Measurements from ENCODE around the gene MPC2.
"Not testable (repeated sequence)": the region's sequence is repeated elsewhere in the genome, so short reads cannot be mapped to it uniquely, and the experiment has no call there.

MPC2 gene

GRCh38 chr1:167905182-167905581 lies 31.7 kb downstream of the MPC2 start:
- DNase-seq (ENCODE audit: low read depth in 2 of 2) = no peak

GRCh38 chr1:167904652-167905130 lies 32.2 kb downstream of the MPC2 start:
- DNase-seq (ENCODE audit: low read depth in 2 of 2) = no peak

GRCh38 chr1:167900907-167901306 lies 36.0 kb downstream of the MPC2 start:
- no peak for DNase-seq (ENCODE audit: low read depth in 2 of 2)

GRCh38 chr1:167899253-167899681 lies 37.6 kb downstream of the MPC2 start:
- no peak for DNase-seq (ENCODE audit: low read depth in 2 of 2)

- DNase-seq (ENCODE audit: low read depth in 2 of 2) = no peak
Observed at GRCh38 chr1:167898578-167899222, 38.2 kb downstream of the MPC2 start.

- no peak for DNase-seq (ENCODE audit: low read depth in 2 of 2)
Observed at GRCh38 chr1:167893798-167894197, 43.1 kb downstream of the MPC2 start.

GRCh38 chr1:167890400-167890799 lies 46.5 kb downstream of the MPC2 start:
- DNase-seq (ENCODE audit: low read depth in 2 of 2) = no peak

- DNase-seq (ENCODE audit: low read depth in 2 of 2) = not testable (repeated sequence)
Observed at GRCh38 chr1:167887187-167887586, 49.7 kb downstream of the MPC2 start.

GRCh38 chr1:167882376-167882775 lies 54.5 kb downstream of the MPC2 start:
- DNase-seq (ENCODE audit: low read depth in 2 of 2) = no peak

GRCh38 chr1:167881786-167882185 lies 55.1 kb downstream of the MPC2 start:
- DNase-seq (ENCODE audit: low read depth in 2 of 2) = no peak

- no peak for DNase-seq (ENCODE audit: low read depth in 2 of 2)
Observed at GRCh38 chr1:167881069-167881468, 55.8 kb downstream of the MPC2 start.

GRCh38 chr1:167880580-167881021 lies 56.3 kb downstream of the MPC2 start:
- no peak for DNase-seq (ENCODE audit: low read depth in 2 of 2)

- no peak for DNase-seq (ENCODE audit: low read depth in 2 of 2)
Observed at GRCh38 chr1:167879508-167879907, 57.4 kb downstream of the MPC2 start.

- no peak for DNase-seq (ENCODE audit: low read depth in 2 of 2)
Observed at GRCh38 chr1:167878372-167879160, 58.3 kb downstream of the MPC2 start.

- no peak for DNase-seq (ENCODE audit: low read depth in 2 of 2)
Observed at GRCh38 chr1:167876597-167877175, 60.2 kb downstream of the MPC2 start.

- DNase-seq (ENCODE audit: low read depth in 2 of 2) = no peak
Observed at GRCh38 chr1:167871331-167871730, 65.5 kb downstream of the MPC2 start.

- not testable (repeated sequence) for DNase-seq (ENCODE audit: low read depth in 2 of 2)
Observed at GRCh38 chr1:167869157-167870001, 67.5 kb downstream of the MPC2 start.

- not testable (repeated sequence) for DNase-seq (ENCODE audit: low read depth in 2 of 2)
Observed at GRCh38 chr1:167866739-167867414, 70.0 kb downstream of the MPC2 start.
